ENCODE data around the gene SERINC3. TPM values are rescaled to one million over a fixed set of nuclear protein-coding genes. Genes with fewer than 3 reads are reported as not detected.

Gene SERINC3
- total and polyA plus RNA-seq, 7 donors: 35.6 to 104 (median 89.5) TPM

DNA sequence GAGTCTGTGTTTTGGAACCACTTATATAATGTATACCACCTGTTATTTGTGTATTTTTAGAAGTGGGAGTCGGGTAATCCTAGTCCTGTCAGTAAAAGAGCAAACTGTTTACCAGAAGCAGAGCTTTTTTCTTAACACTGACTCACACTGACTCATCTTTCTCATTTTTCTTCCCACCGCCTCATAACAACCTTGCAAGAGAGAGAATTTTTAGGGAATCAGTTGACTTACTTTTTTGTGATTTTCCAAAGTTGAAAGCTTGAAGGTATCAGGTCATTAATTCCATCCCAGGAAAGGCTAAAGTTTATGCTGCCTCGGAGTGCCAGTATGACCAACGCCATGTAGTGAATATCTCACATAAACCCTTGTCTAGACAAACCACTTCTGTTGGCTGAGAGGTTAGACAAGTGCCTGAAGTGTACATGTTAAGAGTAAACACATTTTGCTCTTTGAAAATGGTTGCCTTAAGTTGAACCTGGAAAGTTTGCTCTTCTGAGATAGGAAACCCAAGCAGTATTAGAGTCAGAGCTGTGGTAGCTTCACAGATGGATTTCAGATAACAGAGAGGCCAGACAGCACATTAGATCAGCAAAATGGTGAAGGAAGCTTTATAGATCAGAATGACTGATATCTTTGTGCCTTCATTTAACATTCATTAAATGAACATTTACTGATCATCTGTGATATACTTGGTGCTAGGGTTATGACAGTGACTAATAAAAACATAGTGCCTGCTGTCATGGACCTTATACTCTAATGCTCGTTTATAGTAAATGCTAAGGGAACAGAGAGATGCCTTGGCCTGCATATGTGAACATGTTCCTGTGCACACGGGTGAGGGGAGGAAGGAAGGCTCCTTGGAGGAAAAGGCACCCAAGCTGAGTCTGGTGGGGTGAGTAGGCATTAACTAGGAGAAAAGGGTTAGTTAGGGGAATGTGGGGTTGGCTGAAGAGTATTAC is 31.4 kb upstream of the SERINC3 start:
- TF ChIP-seq, protein P1, sequence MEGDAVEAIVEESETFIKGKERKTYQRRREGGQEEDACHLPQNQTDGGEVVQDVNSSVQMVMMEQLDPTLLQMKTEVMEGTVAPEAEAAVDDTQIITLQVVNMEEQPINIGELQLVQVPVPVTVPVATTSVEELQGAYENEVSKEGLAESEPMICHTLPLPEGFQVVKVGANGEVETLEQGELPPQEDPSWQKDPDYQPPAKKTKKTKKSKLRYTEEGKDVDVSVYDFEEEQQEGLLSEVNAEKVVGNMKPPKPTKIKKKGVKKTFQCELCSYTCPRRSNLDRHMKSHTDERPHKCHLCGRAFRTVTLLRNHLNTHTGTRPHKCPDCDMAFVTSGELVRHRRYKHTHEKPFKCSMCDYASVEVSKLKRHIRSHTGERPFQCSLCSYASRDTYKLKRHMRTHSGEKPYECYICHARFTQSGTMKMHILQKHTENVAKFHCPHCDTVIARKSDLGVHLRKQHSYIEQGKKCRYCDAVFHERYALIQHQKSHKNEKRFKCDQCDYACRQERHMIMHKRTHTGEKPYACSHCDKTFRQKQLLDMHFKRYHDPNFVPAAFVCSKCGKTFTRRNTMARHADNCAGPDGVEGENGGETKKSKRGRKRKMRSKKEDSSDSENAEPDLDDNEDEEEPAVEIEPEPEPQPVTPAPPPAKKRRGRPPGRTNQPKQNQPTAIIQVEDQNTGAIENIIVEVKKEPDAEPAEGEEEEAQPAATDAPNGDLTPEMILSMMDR (IDR thresholded peaks at IDR 0.05): no peak
- Histone ChIP-seq H3K27ac (peak overlapping the region; percentile 95), H3K36me3 (ENCODE audit: insufficient read depth in 1 of 2, low read depth in 1 of 2) (no peaks in the 10 kb centered on the region), H3K27me3 (ENCODE audit: insufficient read depth in 3 of 3, low read length in 2 of 3) (no peaks in the 10 kb centered on the region), H3K4me3 (peak overlapping the region; percentile 44), H3K4me1 (peaks cover 48% of the 10 kb centered on the region), H3K9me3 (no peaks in the 10 kb centered on the region)
- WGBS, 3 donors: 25 to 48% (median 26%) methylated on average over 6 of the region's 6 CpGs
- ATAC-seq (peak; percentile 80 to 91 (median 88)), DNase-seq (no peak)
- intact Hi-C loops (cut with DNase I): loop anchor here in 1 of 2 donors (1.0 kb wide), 1 partner anchor 20 kb away; no protein-coding TSS in a partner anchor

DNA sequence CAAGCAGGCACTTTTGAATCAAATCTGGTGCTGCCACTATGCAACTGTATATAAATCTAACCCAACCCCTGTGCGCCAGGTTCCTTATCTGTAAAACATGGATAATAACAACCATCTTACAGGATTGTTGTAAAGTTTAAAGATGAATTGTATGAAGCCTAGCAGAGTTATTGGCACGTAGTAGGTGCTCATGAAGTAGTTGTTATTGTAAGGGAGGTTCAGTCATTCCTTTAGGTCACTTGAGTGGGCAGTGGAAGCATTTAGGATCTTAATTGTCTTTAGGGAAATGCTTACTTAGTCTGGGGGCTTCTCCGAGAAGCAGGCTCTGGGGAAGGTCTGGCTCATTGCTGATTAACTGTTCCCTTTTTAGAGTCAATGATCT is 30.7 kb upstream of the SERINC3 start:
- no peaks in the 10 kb centered on the region for H3K27me3 ChIP-seq (ENCODE audit: insufficient read depth in 3 of 3, low read length in 2 of 3)
- 55 to 70% (median 59%) methylated on average over 3 of the region's 3 CpGs for whole genome bisulfite sequencing, 3 donors
- DNase-seq: no peak
- H3K27ac ChIP-seq: peak overlapping the region; percentile 95
- no peaks in the 10 kb centered on the region for H3K9me3 ChIP-seq
- H3K4me3 ChIP-seq: peak overlapping the region; percentile 44
- TF ChIP-seq, protein P1 (IDR thresholded peaks at IDR 0.05): no peak
- H3K4me1 ChIP-seq: peaks cover 50% of the 10 kb centered on the region
- no peaks in the 10 kb centered on the region for H3K36me3 ChIP-seq (ENCODE audit: insufficient read depth in 1 of 2, low read depth in 1 of 2)
- ATAC-seq: no peak
- intact Hi-C loops (cut with DNase I): loop anchor here in 1 of 2 donors (1.0 kb wide), 1 partner anchor 21 kb away; no protein-coding TSS in a partner anchor

DNA sequence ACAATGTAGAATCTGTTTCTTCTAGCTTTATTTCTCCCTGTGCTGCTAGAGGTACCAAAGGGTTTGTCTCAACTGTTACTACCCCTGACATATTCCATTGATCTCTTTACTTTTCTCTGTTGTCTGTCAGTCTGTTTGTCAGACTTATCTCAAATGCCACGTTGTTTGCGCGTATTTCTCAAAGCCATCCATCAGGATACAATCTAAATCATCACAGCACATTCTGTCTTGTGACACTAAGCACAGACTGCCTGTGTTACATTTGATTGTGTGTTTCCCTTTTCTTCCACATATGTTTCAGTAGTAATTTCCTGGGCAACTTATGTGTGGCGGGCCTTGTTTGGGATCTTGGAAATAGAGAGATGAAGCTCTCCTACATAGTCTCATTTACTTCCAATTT is 30.2 kb upstream of the SERINC3 start:
- no peaks in the 10 kb centered on the region for H3K27me3 ChIP-seq (ENCODE audit: insufficient read depth in 3 of 3, low read length in 2 of 3)
- DNase-seq (no peak), ATAC-seq (peak in 2 of 4 donors; percentile 3 to 11)
- WGBS, 3 donors: 86 to 95% (median 87%) methylated on average over 4 of the region's 4 CpGs
- H3K4me1 ChIP-seq: peaks cover 50% of the 10 kb centered on the region
- peak overlapping the region; percentile 44 for H3K4me3 ChIP-seq
- no peaks in the 10 kb centered on the region for H3K36me3 ChIP-seq (ENCODE audit: insufficient read depth in 1 of 2, low read depth in 1 of 2)
- peak overlapping the region; percentile 95 for H3K27ac ChIP-seq
- TF ChIP-seq, protein P1 (IDR thresholded peaks at IDR 0.05): no peak
- intact Hi-C loops (cut with DNase I): loop anchor here in 1 of 2 donors (1.0 kb wide), 1 partner anchor 21 kb away; no protein-coding TSS in a partner anchor
- H3K9me3 ChIP-seq: no peaks in the 10 kb centered on the region

DNA sequence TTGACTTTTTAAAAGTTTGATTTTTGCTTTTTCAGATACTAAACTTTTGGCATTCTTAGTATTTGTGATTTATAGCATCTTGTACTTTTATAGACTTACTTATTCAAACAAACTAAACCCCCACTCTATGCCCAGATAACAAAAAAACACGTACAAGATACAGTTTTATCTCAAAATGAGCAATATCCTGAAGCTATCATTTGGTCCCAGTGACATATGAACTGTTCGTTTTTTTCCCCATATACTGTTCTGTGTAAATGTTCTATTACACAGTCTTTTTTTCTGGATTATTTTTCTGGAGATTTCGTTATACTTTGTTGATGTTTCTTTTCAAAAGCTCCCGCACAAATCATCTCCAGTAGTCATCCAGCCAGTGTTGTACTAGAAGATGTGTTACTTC is 27.3 kb upstream of the SERINC3 start:
- no peak for DNase-seq
- H3K36me3 ChIP-seq (ENCODE audit: insufficient read depth in 1 of 2, low read depth in 1 of 2): no peaks in the 10 kb centered on the region
- ATAC-seq: no peak
- intact Hi-C loops (cut with DNase I): no loop called here
- TF ChIP-seq, protein P1 (IDR thresholded peaks at IDR 0.05): no peak
- 63 to 71% (median 65%) methylated on average over 4 of the region's 4 CpGs for WGBS, 3 donors
- peaks cover 28% of the 10 kb centered on the region for H3K4me1 ChIP-seq
- H3K27ac ChIP-seq: peak overlapping the region; percentile 23
- H3K9me3 ChIP-seq: no peaks in the 10 kb centered on the region
- H3K27me3 ChIP-seq (ENCODE audit: insufficient read depth in 3 of 3, low read length in 2 of 3): no peaks in the 10 kb centered on the region
- H3K4me3 ChIP-seq: no peak overlapping the region

Data from psoas muscle (tissue), 8 donors.